Left lung (tissue), 10 donors: Measurements from ENCODE around the gene ATP5F1B. TPM values are rescaled to one million over a fixed set of nuclear protein-coding genes. Genes with fewer than 3 reads are reported as not detected.

ENCODE experiments used
- ATAC-seq: fragments of 200-7000 bp; cut with Tn5 transposase; one replicate; pipeline ENCODE4 v1.9.1; 2020; ENCODE audit warnings: moderate library complexity
- DNase-seq, 4 donors: peaks; one replicate each; pipeline ENCODE4 v3.0.0-alpha.2; 2013 to 2020
- H3K27ac ChIP-seq, 2 donors: fragments of 200-600 bp; sonication (generic) in 1 of 2; one replicate each; pipeline versions ENCODE4 v1.5.0 to v1.8.0; 2020 to 2021
- H3K27me3 ChIP-seq, 2 donors: fragments of 200-600 bp; sonication (generic) in 1 of 2; one replicate each; pipeline versions ENCODE4 v1.5.0 to v1.8.0; 2020 to 2021
- H3K36me3 ChIP-seq, 2 donors: fragments of 200-600 bp; sonication (generic) in 1 of 2; one replicate each; pipeline versions ENCODE4 v1.5.0 to v1.8.0; 2020 to 2021
- H3K4me1 ChIP-seq, 2 donors: fragments of 200-600 bp; one replicate each; pipeline ENCODE4 v1.8.0; 2021
- H3K4me3 ChIP-seq, 2 donors: fragments of 200-600 bp; sonication (generic) in 1 of 2; one replicate each; pipeline versions ENCODE4 v1.5.0 to v1.8.0; 2020 to 2021; ENCODE audit warnings: mild to moderate bottlenecking in 1 of 2
- H3K9me3 ChIP-seq, 2 donors: fragments of 200-600 bp; sonication (generic) in 1 of 2; one replicate each; pipeline versions ENCODE4 v1.5.0 to v1.8.0; 2020 to 2021
- intact Hi-C, 2 donors: fragments of 100-400 bp; cut with DNase I; formaldehyde crosslinking; loops; one replicate each; pipeline versions ENCODE4 v1.11.2 to v1.14.2; 2022
- polyA plus RNA-seq, 6 donors: library from polyadenylated mRNA; unstranded; fragments of 120-200 nt; gene quantifications; one replicate each; pipeline ENCODE4 v1.2.1, GENCODE V29; 2013; ENCODE audit not compliant: insufficient read length in 6 of 6
- total RNA-seq, 2 donors: library from RNA; stranded (reverse); fragmentation: NEBNext Ultra II Directional; extraction: Animal tissue kit (Norgen Biotek cat#: 25700); gene quantifications; one replicate each; pipeline ENCODE4 v1.2.1, GENCODE V29; 2021
- TF ChIP-seq, protein P1 (sequence below), 2 donors: fragments of 200-600 bp; sonication (generic) in 1 of 2; IDR thresholded peaks; one replicate each; pipeline versions ENCODE4 v1.5.0 to v1.8.0; 2021; ENCODE audit warnings: antibody characterized with exemption in 2 of 2
- donor health status: DM: no; HTN: yes; CAD: no.
- donor health status: DM: no; HTN: no; CAD: no.

ATP5F1B gene
- total and polyA plus RNA-seq, 8 donors: 433 to 661 (median 593) TPM

DNA sequence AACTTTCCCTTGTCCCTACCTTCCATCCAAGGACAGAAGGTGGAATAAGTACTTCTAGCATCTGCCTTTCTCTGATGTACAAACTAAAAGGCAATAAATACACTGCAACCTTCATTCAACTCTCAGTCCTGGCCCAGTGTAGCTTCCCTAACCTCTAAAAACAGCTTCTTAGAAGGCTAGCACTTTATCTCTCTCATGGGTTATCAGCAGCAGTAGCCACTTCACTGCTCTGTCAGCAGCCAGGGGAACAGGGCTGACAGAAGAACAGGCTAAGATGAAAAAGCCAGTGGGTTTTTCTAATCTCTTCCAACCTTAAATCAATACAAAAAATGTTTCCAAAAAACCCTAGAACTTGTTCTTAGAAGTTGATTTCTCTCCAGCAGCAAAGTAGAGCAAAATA, 28.9 kb downstream of the ATP5F1B start:
- DNase-seq (no peak), ATAC-seq (no peak)
- Histone ChIP-seq H3K9me3 (no peaks in the 10 kb centered on the region), H3K4me1 (peaks cover 0 to 12% of the 10 kb centered on the region in 2 donors), H3K27ac (no peak overlapping the region), H3K4me3 (no peak overlapping the region), H3K36me3 (peaks cover 0 to 93% of the 10 kb centered on the region in 2 donors), H3K27me3 (no peaks in the 10 kb centered on the region)
- TF ChIP-seq, protein P1, sequence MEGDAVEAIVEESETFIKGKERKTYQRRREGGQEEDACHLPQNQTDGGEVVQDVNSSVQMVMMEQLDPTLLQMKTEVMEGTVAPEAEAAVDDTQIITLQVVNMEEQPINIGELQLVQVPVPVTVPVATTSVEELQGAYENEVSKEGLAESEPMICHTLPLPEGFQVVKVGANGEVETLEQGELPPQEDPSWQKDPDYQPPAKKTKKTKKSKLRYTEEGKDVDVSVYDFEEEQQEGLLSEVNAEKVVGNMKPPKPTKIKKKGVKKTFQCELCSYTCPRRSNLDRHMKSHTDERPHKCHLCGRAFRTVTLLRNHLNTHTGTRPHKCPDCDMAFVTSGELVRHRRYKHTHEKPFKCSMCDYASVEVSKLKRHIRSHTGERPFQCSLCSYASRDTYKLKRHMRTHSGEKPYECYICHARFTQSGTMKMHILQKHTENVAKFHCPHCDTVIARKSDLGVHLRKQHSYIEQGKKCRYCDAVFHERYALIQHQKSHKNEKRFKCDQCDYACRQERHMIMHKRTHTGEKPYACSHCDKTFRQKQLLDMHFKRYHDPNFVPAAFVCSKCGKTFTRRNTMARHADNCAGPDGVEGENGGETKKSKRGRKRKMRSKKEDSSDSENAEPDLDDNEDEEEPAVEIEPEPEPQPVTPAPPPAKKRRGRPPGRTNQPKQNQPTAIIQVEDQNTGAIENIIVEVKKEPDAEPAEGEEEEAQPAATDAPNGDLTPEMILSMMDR (IDR thresholded peaks at IDR 0.05): no peak
- intact Hi-C loops: no loop called here

DNA sequence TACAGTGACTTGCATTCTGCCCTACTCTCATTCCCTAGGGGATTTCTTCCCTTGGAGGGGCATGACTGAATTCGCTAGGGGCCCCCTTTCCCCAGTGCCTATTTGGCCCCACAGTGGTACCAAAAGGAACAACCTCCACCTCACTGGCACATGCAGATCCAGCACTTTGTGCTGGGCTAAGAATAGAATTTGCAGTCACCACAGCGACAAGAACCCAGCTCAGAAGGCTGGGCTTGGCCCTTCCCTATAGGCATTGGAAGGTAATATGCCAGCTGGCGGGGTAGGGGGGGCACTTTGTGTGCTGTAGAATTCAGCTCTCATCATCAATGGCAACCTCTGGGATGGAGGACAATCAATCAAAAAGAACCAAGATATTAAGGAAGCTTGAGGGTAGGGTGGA, 29.5 kb downstream of the ATP5F1B start:
- Histone ChIP-seq H3K27me3 (no peaks in the 10 kb centered on the region), H3K4me1 (peaks cover 0 to 5% of the 10 kb centered on the region in 2 donors), H3K36me3 (peaks cover 3 to 93% of the 10 kb centered on the region in 2 donors), H3K4me3 (no peak overlapping the region), H3K27ac (no peak overlapping the region), H3K9me3 (no peaks in the 10 kb centered on the region)
- ATAC-seq (no peak), DNase-seq (no peak)
- TF ChIP-seq, protein P1 (IDR thresholded peaks at IDR 0.05): no peak
- intact Hi-C loops: no loop called here

DNA sequence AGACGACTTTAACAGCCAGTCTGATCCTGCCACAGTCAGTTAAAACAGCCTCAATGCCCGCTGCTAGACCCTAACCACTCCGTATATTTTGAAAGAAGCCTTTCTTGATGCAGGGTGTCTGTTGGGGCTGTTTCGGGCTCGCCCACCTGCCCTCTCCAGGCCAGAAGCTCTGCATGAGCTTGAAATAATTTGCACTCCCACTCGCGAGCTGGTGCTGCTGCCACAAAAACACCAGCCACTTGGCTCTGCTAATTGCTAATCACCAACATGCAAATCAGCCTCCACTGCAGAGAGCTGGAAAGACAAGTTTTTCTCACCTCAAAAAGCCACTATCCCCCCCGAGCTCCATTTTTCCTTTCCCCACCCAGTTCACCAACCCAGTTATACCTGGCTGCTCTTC, 31.2 kb downstream of the ATP5F1B start:
- no peak for ATAC-seq
- no peak overlapping the region for H3K27ac ChIP-seq
- TF ChIP-seq, protein P1 (IDR thresholded peaks at IDR 0.05): no peak
- intact Hi-C loops: no loop called here
- no peak for DNase-seq
- H3K27me3 ChIP-seq: no peaks in the 10 kb centered on the region
- H3K4me3 ChIP-seq: no peak overlapping the region
- H3K4me1 ChIP-seq: no peaks in the 10 kb centered on the region
- H3K36me3 ChIP-seq: peaks cover 8 to 96% of the 10 kb centered on the region in 2 donors
- no peaks in the 10 kb centered on the region for H3K9me3 ChIP-seq

DNA sequence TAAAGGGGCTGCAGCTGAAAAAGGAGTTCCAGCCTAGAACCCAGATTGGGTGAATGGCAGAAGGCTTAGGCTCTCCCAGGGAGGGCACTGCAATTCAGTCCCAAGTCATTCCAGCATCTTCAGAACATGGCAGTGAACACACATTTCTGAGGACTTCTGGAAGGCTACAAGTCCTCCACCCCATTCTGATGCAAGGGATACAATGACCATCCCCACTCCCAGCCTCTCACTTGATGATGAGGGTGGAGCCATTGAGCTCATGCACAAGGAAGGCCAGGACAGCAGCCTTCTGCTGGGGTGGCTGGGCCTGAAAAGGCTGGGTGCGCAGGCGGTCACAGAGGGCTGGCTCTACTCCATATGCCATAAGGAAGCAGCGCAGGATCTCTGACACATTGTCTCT, 41.4 kb downstream of the ATP5F1B start:
- no peaks in the 10 kb centered on the region for H3K27me3 ChIP-seq
- H3K4me3 ChIP-seq: no peak overlapping the region
- H3K9me3 ChIP-seq: no peaks in the 10 kb centered on the region
- ATAC-seq (no peak), DNase-seq (no peak)
- intact Hi-C loops: no loop called here
- peaks cover 7 to 100% of the 10 kb centered on the region in 2 donors for H3K36me3 ChIP-seq
- TF ChIP-seq, protein P1 (IDR thresholded peaks at IDR 0.05): no peak
- peaks cover 6 to 10% of the 10 kb centered on the region in 2 donors for H3K4me1 ChIP-seq
- no peak overlapping the region for H3K27ac ChIP-seq

DNA sequence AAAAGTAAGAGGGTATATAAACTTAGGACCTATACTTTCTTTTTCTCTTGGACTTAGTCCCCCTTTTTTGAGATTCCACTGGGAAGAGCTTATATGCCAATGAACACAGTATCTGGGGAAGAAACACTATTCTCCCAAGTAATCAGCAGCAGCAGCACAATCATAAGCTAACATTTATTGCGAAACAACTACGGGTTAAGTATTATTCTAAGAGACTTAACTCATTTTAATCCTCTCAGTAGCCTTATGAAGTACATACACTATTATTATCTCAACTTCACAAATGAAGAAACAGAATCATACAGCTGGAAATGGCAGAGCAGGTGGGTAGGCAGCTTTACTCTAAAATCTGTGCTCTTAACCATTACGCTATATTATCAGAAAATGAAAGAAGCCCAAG, 43.5 kb downstream of the ATP5F1B start:
- ATAC-seq: peak; percentile 40
- no peaks in the 10 kb centered on the region for H3K9me3 ChIP-seq
- TF ChIP-seq, protein P1 (IDR thresholded peaks at IDR 0.05): no peak
- H3K27me3 ChIP-seq: no peaks in the 10 kb centered on the region
- H3K4me3 ChIP-seq: no peak overlapping the region
- intact Hi-C loops: no loop called here
- no peak for DNase-seq
- H3K4me1 ChIP-seq: peaks cover 6 to 10% of the 10 kb centered on the region in 2 donors
- H3K27ac ChIP-seq: peak overlapping the region in 1 of 2 donors; percentile 20
- H3K36me3 ChIP-seq: peaks cover 7 to 98% of the 10 kb centered on the region in 2 donors
